MCF 10A (cell line): ENCODE data around the gene CLEC2D. TPM values are rescaled to one million over a fixed set of nuclear protein-coding genes. Genes with fewer than 3 reads are reported as not detected.
A peak's percentile ranks its signal among the peaks of the same experiment; 100 is the strongest.

Experiments used
- Bru-seq: library from RNA; stranded (reverse); fragments of 400-500 nt; gene quantifications from one replicate; lab custom pipeline; 2021; lab: Mats Ljungman, UMichigan
- BruChase-seq, 2 experiments: library from RNA; stranded (reverse); fragments of 400-500 nt; gene quantifications; one replicate each; lab custom pipeline; 2021; lab: Mats Ljungman, UMichigan
- BruUV-seq: library from RNA; stranded (reverse); fragments of 400-500 nt; replicated peaks from 2 replicates; lab custom pipeline; 2021; lab: Mats Ljungman, UMichigan
- CTCF ChIA-PET: fragments of 300-600 bp; sonication (Branson Sonifier 250); formaldehyde crosslinking; extraction: SDS; loops from one replicate; lab custom pipeline; 2021; ENCODE audit warnings: antibody characterized with exemption, inconsistent platforms; lab: Yijun Ruan, JAX
- POLR2A ChIA-PET: fragments of 300-600, 350-650 bp; sonication (Branson Sonifier 250); formaldehyde crosslinking; extraction: SDS; loops from one replicate; lab custom pipeline; 2020; ENCODE audit warnings: antibody characterized with exemption, inconsistent platforms; lab: Yijun Ruan, JAX
- DNase-seq: peaks from one replicate; pipeline ENCODE4 v3.0.0-alpha.2; 2018; ENCODE audit not compliant: unreplicated experiment
- H3K27ac Mint-ChIP-seq: one replicate; pipeline ENCODE4 v1.8.0; 2022; ENCODE audit warnings: mild to moderate bottlenecking, low read depth, mixed read lengths; ENCODE audit not compliant: unreplicated experiment
- H3K27me3 Mint-ChIP-seq: one replicate; pipeline ENCODE4 v1.8.0; 2022; ENCODE audit warnings: mixed read lengths; ENCODE audit not compliant: insufficient read depth, unreplicated experiment
- H3K36me3 Mint-ChIP-seq: one replicate; pipeline ENCODE4 v1.8.0; 2022; ENCODE audit warnings: mild to moderate bottlenecking, moderate library complexity, mixed read lengths; ENCODE audit not compliant: insufficient read depth, unreplicated experiment
- H3K4me1 Mint-ChIP-seq: one replicate; pipeline ENCODE4 v1.8.0; 2022; ENCODE audit warnings: mixed read lengths; ENCODE audit not compliant: insufficient read depth, unreplicated experiment
- H3K4me3 Mint-ChIP-seq: one replicate; pipeline ENCODE4 v1.8.0; 2022; ENCODE audit warnings: mild to moderate bottlenecking, moderate library complexity, mixed read lengths; ENCODE audit not compliant: unreplicated experiment
- H3K9me3 Mint-ChIP-seq: one replicate; pipeline ENCODE4 v1.8.0; 2022; ENCODE audit warnings: mixed read lengths; ENCODE audit not compliant: unreplicated experiment
- CTCF ChIP-seq: fragments of 200-600 bp; IDR thresholded peaks from one replicate; pipeline ENCODE4 v1.8.0; 2022; ENCODE audit warnings: antibody characterized with exemption, mild to moderate bottlenecking; ENCODE audit not compliant: unreplicated experiment
- intact Hi-C: fragments of 100-400 bp; cut with micrococcal nuclease; formaldehyde crosslinking; loops from 2 replicates; pipeline ENCODE4 v1.14.1; 2022
- long read RNA-seq: library from polyadenylated mRNA; stranded (forward); transcript quantifications from one replicate; pipeline ENCODE4 v2.0.0, GENCODE V29; 2022
- total RNA-seq: library from RNA; stranded (reverse); gene quantifications from 2 replicates; pipeline ENCODE4 v1.2.3, GENCODE V29; 2022

CLEC2D gene, protein sequence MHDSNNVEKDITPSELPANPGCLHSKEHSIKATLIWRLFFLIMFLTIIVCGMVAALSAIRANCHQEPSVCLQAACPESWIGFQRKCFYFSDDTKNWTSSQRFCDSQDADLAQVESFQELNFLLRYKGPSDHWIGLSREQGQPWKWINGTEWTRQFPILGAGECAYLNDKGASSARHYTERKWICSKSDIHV
- total RNA-seq, result 5.1 and 6.7 TPM in 2 replicates
- Bru-seq, nascent RNA, result percentile 71 among the genes with signal in this experiment
- percentile 87 among the genes with signal in this experiment for BruChase-seq, experiment 1, labeled RNA remaining after a 6-hour chase
- percentile 88 among the genes with signal in this experiment for BruChase-seq, experiment 2, labeled RNA remaining after a 2-hour chase
- long read RNA-seq, partial matches to known transcripts, result 0 of 2 reads
- long read RNA-seq, other reads (novel, unspliced or antisense), result 2 of 2 reads

DNA sequence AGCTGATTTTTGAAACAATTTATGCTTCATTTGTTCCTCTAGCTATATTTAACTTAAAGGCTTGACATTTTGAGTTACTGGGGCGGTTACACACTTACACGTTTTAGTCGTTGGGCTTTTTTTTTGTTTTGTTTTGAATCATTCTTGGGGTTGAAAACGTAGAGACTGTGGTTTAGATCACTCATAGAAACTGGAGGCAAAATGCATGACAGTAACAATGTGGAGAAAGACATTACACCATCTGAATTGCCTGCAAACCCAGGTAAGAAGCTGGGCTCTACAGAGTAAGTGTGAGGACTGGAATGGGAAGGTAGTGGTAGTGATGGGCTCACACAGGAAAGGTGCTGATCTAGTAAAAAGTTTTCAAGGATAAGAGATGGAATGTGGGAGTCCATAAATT lies at the start of gene CLEC2D:
CLEC2D (plus strand) TSS at position 180 of the 400 bp plus-strand sequence; CDS start at position 202, 22 bp downstream.
- peaks cover 5% of the 10 kb centered on the region for H3K36me3 Mint-ChIP-seq
- no peaks in the 10 kb centered on the region for H3K27me3 Mint-ChIP-seq
- intact Hi-C loops, result no loop called here
- TF ChIP-seq CTCF, result no peak
- H3K4me1 Mint-ChIP-seq, result peaks cover 33% of the 10 kb centered on the region
- no peak for DNase-seq
- no peak within 1 kb of the TSS for H3K4me3 Mint-ChIP-seq
- no peak within 1 kb of the TSS for H3K27ac Mint-ChIP-seq
- H3K9me3 Mint-ChIP-seq, result no peaks in the 10 kb centered on the region
- ChIA-PET POLR2A (no interaction called here), CTCF (interaction anchor here (0.6 to 1.3 kb wide), 2 partner anchors 18 to 38 kb away, joined by 3 read pairs; no protein-coding TSS in a partner anchor)
- BruUV-seq, result no TSS peak

GRCh38 chr12:9625019-9625418 lies 44.5 kb upstream of the CLEC2D start:
- ChIA-PET CTCF (interaction anchor here (0.8 to 1.8 kb wide), 3 partner anchors 9 to 84 kb away, joined by 3 to 11 read pairs (median 7); no protein-coding TSS in a partner anchor), POLR2A (no interaction called here)
- peaks cover 8% of the 10 kb centered on the region for H3K4me1 Mint-ChIP-seq
- DNase-seq, result no peak
- no peak overlapping the region for H3K27ac Mint-ChIP-seq
- no peak overlapping the region for H3K4me3 Mint-ChIP-seq
- no TSS peak for BruUV-seq
- intact Hi-C loops, result no loop called here
- TF ChIP-seq CTCF, result no peak
- no peaks in the 10 kb centered on the region for H3K9me3 Mint-ChIP-seq
- H3K27me3 Mint-ChIP-seq, result no peaks in the 10 kb centered on the region
- H3K36me3 Mint-ChIP-seq, result no peaks in the 10 kb centered on the region

DNA sequence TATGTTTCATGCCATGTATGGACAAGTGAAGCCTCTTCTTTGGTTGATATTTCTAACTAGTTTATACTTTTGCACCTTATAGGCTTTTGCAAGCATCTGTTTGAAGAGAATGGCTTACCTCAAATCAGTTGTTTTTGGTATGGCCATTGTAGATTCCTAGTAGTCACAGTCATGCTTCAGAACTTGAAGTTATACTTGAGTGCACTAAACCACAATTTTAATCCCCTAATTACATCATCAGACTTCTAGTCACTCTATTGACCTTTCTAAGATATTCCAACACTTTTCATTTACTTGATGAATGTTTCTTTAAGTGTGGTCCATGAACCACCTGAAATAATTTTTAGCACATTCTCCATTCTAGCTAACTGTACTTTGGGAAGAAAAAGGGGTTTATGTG lies 43.2 kb upstream of the CLEC2D start:
- Mint-ChIP-seq H3K9me3 (no peaks in the 10 kb centered on the region), H3K4me1 (peaks cover 8% of the 10 kb centered on the region), H3K4me3 (no peak overlapping the region), H3K27ac (no peak overlapping the region), H3K36me3 (no peaks in the 10 kb centered on the region), H3K27me3 (no peaks in the 10 kb centered on the region)
- DNase-seq, result no peak
- TF ChIP-seq CTCF, result no peak
- intact Hi-C loops, result no loop called here
- no TSS peak for BruUV-seq
- POLR2A ChIA-PET, result interaction anchor here (0.6 kb wide), 1 partner anchor 42 kb away, joined by 3 read pairs; no protein-coding TSS in a partner anchor
- CTCF ChIA-PET, result no interaction called here

DNA sequence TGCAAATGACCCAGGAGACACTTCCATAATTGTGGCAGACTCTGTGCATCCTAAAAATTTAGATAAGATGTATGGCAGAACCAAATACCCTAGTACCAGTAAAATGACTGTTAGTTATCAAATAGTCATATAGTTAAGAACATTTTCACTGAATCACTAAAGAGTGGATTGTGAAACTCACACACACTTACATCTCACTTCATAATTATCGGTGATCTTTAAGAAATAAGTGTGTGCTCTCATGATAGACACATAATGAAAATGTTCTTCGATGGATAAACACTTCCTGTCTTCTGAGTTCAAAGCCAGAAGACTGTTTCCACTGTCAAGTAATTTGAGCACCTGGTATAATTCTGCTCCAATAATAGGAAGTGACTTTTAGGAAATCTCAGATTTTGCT lies 42.7 kb upstream of the CLEC2D start:
- no peaks in the 10 kb centered on the region for H3K27me3 Mint-ChIP-seq
- intact Hi-C loops, result no loop called here
- no peaks in the 10 kb centered on the region for H3K36me3 Mint-ChIP-seq
- BruUV-seq, result no TSS peak
- no peak overlapping the region for H3K27ac Mint-ChIP-seq
- no peak overlapping the region for H3K4me3 Mint-ChIP-seq
- ChIA-PET CTCF (no interaction called here), POLR2A (interaction anchor here (0.6 kb wide), 1 partner anchor 42 kb away, joined by 3 read pairs; no protein-coding TSS in a partner anchor)
- no peak for TF ChIP-seq CTCF
- DNase-seq, result no peak
- H3K9me3 Mint-ChIP-seq, result no peaks in the 10 kb centered on the region
- H3K4me1 Mint-ChIP-seq, result peaks cover 8% of the 10 kb centered on the region
